HFFc6 (cell line): Measurements from ENCODE around the gene THSD4. TPM values are rescaled to one million over a fixed set of nuclear protein-coding genes. Genes with fewer than 3 reads are reported as not detected.

Experiments
- DNase-seq: peaks from one replicate; pipeline ENCODE4 v3.0.0-alpha.2; 2018
- H3K27ac Mint-ChIP-seq: 2 replicates; pipeline ENCODE4 v1.8.0; 2020; ENCODE audit warnings: mild to moderate bottlenecking, mixed read lengths
- H3K27me3 Mint-ChIP-seq: 2 replicates; pipeline ENCODE4 v1.8.0; 2021; ENCODE audit warnings: mild to moderate bottlenecking, moderate library complexity, mixed read lengths; ENCODE audit not compliant: insufficient read depth
- H3K36me3 Mint-ChIP-seq: 2 replicates; pipeline ENCODE4 v1.8.0; 2021; ENCODE audit warnings: low read depth, mixed read lengths
- H3K4me1 Mint-ChIP-seq: 2 replicates; pipeline ENCODE4 v1.8.0; 2020; ENCODE audit warnings: low read depth, mixed read lengths
- H3K4me3 Mint-ChIP-seq: 2 replicates; pipeline ENCODE4 v1.8.0; 2020; ENCODE audit warnings: mild to moderate bottlenecking, moderate library complexity, mixed read lengths
- H3K9me3 Mint-ChIP-seq: 2 replicates; pipeline ENCODE4 v1.8.0; 2020; ENCODE audit warnings: mild to moderate bottlenecking, mixed read lengths
- CTCF ChIP-seq: fragments of 200-600 bp; sonication (generic); IDR thresholded peaks from 2 replicates; pipeline ENCODE4 v1.5.0; 2021; ENCODE audit warnings: antibody characterized with exemption, mild to moderate bottlenecking
- total RNA-seq, 6 experiments: library from RNA; stranded (reverse); fragmentation: NEBNext Ultra II Directional; extraction: Animal tissue kit (Norgen Biotek cat#: 25700); gene quantifications; 2 replicates in 1 of 6; 3 replicates in 5 of 6; pipeline ENCODE4 v1.2.3, GENCODE V29; 2021

Gene THSD4
- total RNA-seq, 6 experiments from 2014 or later, result 32.7 to 39.1 (median 36.4) TPM

- Mint-ChIP-seq H3K4me1 (peaks cover 65% of the 10 kb centered on the region), H3K27ac (peak overlapping the region; percentile 83), H3K27me3 (peaks cover 4% of the 10 kb centered on the region; the same call in 1 of the 2 replicates), H3K9me3 (no peaks in the 10 kb centered on the region), H3K4me3 (peak overlapping the region; percentile 61; the same call in 1 of the 2 replicates), H3K36me3 (peaks cover 19% of the 10 kb centered on the region)
- TF ChIP-seq CTCF, result no peak
- no peak for DNase-seq
Observed at GRCh38 chr15:71302861-71303410, 187.7 kb downstream of the THSD4 start.

DNA sequence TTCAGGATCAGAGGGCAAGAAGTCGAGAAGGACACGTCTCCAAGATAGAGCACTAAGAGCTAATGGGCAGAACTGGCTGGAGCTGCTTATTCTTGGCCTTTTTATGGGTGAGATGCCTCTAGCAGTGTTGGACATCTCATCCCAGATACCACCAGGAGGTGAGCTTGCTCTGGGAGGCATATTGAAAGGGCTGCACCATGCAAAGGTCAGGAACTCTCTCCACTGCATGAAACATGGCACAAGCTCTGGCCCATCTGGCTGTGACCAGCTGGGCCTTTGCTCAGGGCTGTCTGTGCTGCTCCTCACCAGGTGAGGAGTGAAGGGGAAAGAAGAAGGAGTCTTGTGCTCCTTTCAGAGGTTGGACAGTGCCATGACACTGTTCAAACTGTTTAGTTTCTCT lies 188.7 kb downstream of the THSD4 start:
- no peak for TF ChIP-seq CTCF
- no peak overlapping the region for H3K27ac Mint-ChIP-seq
- peaks cover 4% of the 10 kb centered on the region; the same call in 1 of the 2 replicates for H3K27me3 Mint-ChIP-seq
- peaks cover 56% of the 10 kb centered on the region for H3K4me1 Mint-ChIP-seq
- H3K36me3 Mint-ChIP-seq, result peaks cover 25% of the 10 kb centered on the region
- no peak for DNase-seq
- no peak overlapping the region for H3K4me3 Mint-ChIP-seq
- H3K9me3 Mint-ChIP-seq, result no peaks in the 10 kb centered on the region

GRCh38 chr15:71304681-71305080 lies 189.4 kb downstream of the THSD4 start:
- DNase-seq, result no peak
- Mint-ChIP-seq H3K27me3 (peaks cover 4% of the 10 kb centered on the region; the same call in 1 of the 2 replicates), H3K4me3 (no peak overlapping the region), H3K27ac (no peak overlapping the region), H3K9me3 (no peaks in the 10 kb centered on the region), H3K36me3 (peaks cover 25% of the 10 kb centered on the region), H3K4me1 (peaks cover 50% of the 10 kb centered on the region)
- no peak for TF ChIP-seq CTCF

DNA sequence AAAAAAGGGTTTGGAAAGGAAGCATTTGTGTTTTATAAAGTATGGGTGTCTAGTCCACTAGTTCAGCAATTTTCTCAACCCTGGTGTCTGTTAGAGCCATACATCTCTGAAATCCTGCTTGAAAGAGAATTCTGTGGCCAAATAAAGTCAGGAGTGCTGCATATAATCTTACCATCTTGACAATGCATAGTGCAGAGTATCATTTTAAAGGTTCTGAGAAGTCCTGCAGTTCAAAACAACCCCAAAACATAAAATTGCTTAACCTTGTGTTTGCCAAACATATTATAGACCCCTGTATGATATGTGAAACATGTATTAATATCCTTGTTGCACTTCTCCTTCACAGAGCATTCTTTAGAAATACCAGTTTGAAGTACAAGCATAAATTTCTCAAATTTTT lies 191.3 kb downstream of the THSD4 start:
- Mint-ChIP-seq H3K4me1 (peaks cover 43% of the 10 kb centered on the region), H3K27me3 (peaks cover 7% of the 10 kb centered on the region; the same call in 1 of the 2 replicates), H3K36me3 (peaks cover 26% of the 10 kb centered on the region), H3K27ac (no peak overlapping the region), H3K9me3 (no peaks in the 10 kb centered on the region), H3K4me3 (no peak overlapping the region)
- DNase-seq, result no peak
- TF ChIP-seq CTCF, result no peak

DNA sequence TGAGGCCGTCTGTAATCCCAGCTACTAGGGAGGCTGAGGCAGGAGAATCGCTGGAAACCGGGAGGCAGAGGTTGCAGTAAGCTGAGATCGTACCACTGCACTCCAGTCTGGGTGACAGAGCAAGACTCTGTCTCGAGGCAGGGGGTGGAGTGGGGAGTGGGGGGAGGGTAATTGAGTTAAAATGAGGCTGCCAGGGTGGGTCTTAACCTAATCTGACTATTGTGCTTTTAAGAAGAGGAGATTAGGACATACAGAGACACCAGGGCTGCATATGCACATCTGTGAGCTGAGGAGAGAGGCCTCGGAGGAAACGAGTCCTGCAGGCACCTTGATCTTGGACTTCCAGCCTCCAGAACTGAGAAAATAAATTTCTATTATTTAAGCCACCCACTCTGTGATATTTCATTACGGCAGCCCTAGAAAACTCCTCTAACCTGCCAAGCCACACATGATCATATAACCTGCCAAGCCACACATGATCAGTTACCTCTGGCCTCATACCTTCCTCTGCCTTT lies 197.0 kb downstream of the THSD4 start:
- H3K4me3 Mint-ChIP-seq, result no peak overlapping the region
- peaks cover 5% of the 10 kb centered on the region for H3K27me3 Mint-ChIP-seq
- TF ChIP-seq CTCF, result no peak
- peaks cover 36% of the 10 kb centered on the region for H3K36me3 Mint-ChIP-seq
- peaks cover 50% of the 10 kb centered on the region for H3K4me1 Mint-ChIP-seq
- no peak for DNase-seq
- H3K9me3 Mint-ChIP-seq, result peaks cover 5% of the 10 kb centered on the region
- no peak overlapping the region for H3K27ac Mint-ChIP-seq
